HG02571 (cell line): ENCODE results near the gene OR5T1.

Source experiments
- ATAC-seq: cut with Tn5 transposase; IDR thresholded peaks from one replicate; pipeline ENCODE4 v1.9.1; 2021; ENCODE audit warnings: mild to moderate bottlenecking, moderate library complexity; ENCODE audit not compliant: unreplicated experiment

OR5T1 gene

DNA sequence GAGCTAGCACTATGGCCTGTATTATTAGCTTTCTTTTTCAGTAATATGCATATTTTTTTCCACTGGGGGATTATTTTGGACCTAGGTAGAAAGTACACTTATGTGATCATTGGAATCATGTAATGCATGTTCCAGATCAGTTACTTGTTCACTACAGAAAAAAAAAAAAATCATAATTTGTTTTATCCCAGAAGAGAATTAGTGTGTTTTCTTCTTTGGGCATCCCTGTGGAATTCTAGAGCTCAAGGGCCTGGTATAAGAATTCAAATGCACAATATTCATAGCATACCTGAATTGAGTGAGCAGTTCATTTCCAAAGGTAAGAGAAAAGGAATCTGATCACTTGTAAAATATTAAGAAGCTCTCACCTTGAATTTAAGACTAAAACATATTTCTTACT lies at the start of gene OR5T1:
Gene OR5T1 (plus strand): TSS at position 301 of the 400 bp plus-strand sequence. CDS start 1,485 bp downstream, outside the sequence.
- ATAC-seq, result no peak

- ATAC-seq, result no peak
Observed at GRCh38 chr11:56234155-56234554, 39.8 kb upstream of the OR5T1 start, which contains the start of gene OR5T2. Gene OR5T2, minus strand, starts transcription at chr11:56234255. Its CDS starts 1,193 bp downstream, at chr11:56233062.

- ATAC-seq, result no peak
Observed at GRCh38 chr11:56251954-56252353, 22.0 kb upstream of the OR5T1 start, which contains the start of gene OR5T3. Gene OR5T3, plus strand, starts transcription at chr11:56252254. Its CDS starts 0 bp downstream, at chr11:56252254.

DNA sequence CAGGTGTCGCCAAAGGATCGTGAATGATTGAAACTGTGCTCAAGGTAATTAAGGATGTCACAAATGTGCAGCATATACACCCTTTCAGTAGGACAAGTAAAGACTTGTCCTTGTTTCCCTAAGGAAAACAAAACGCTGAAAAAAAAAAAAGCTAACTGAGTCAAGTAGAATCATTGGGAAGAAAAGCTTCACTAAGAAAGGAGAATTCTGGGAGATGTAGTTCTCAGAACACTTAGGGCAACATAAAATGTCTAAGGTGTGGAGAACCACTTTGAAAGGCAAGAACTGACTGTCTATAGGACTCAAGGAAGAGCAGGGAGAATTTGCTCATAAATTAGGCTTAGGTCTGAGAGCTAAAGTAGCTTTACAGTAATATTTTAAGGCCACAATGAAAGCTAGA lies 2.9 kb upstream of the OR5T1 start:
- ATAC-seq, result no peak

GRCh38 chr11:56292154-56292553 lies 18.2 kb downstream of the OR5T1 start, which contains the start of gene OR8H1:
Gene OR8H1, minus strand, starts transcription at chr11:56292254. Its CDS starts 1,192 bp downstream, at chr11:56291062.
- no peak for ATAC-seq

GRCh38 chr11:56296898-56297297 lies 22.9 kb downstream of the OR5T1 start:
- ATAC-seq, result no peak

DNA sequence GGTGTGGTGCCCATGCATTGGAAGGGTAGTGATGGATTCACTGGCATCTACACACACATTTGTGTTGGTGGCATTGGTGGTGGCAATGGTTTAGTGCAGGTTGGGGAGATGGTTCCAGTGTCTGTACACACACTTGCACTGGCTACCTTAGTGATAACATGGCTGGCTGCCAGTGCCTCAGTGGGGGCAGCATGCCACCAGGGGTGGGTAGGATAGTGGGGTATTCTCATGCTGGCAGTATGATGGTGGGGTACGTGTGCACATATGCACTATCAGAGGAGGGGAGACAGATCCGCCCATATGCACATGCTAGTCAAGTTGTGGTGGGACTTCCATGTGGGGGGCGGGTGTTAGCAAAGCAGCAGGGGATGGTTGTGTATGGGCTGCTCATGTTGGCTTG lies 33.9 kb downstream of the OR5T1 start:
- ATAC-seq, result no peak

DNA sequence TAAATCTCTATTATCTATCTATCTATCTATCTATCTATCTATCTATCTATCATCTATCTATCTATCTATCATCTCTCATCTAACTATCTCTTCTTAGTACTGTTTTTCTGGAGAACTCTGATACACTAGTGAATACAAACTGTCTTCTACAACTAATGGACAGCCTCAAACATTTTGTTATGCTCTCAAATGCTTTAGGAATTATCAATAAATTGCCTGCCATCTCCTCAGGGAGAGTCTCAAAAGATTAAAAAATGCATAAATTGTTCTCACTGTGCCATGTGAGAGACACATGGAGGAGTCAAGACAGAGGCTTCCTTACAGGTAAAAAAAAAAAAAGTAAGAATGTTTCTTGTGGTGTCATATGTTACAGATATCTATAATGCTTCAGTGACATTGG lies 40.9 kb downstream of the OR5T1 start, which contains the start of gene OR8K3:
Gene OR8K3 (plus strand): TSS at position 301 of the 400 bp plus-strand sequence. CDS start 3,163 bp downstream, outside the sequence.
- ATAC-seq, result no peak
